ENCODE results near the gene TEKT5.

The TEKT5 gene

DNA sequence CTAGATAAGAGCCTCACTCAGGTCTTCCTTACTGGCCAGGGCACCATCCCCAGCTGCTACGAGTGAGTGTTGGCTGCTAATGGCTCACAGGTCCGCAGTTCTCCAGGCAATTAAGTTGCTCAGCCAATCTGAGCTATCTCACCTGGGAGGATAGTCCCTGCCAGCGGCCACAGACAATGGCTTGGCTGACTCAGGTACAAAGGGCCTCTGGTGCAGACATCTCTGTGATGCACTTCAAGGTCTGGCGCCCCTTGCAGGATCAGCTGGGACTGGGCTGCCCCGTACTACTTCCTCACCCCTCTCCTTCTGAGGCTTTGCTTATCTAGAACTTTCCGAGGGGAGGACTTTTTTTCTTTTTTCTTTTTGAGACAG, 65.2 kb downstream of the TEKT5 start:
- no peaks in the 10 kb centered on the region for H4K20me1 ChIP-seq (ENCODE audit: insufficient read depth, low read length)
- no peak overlapping the region for H2AFZ ChIP-seq (ENCODE audit: low read depth, low read length)
- peaks cover 7% of the 10 kb centered on the region for H3K4me1 ChIP-seq (ENCODE audit: low read length)
- H3K27ac ChIP-seq (ENCODE audit: low read length): no peak overlapping the region
- H3K9me3 ChIP-seq (ENCODE audit: insufficient read depth, low read length): peaks cover under 1% of the 10 kb centered on the region; the same call in 1 of the 2 replicates
- H3K36me3 ChIP-seq (replicated peaks; ENCODE audit: low read depth, low read length): peaks cover 2% of the 10 kb centered on the region
- H3K4me2 ChIP-seq (ENCODE audit: low read length): no peak overlapping the region
- H3K79me2 ChIP-seq (ENCODE audit: low read length): no peaks in the 10 kb centered on the region
- H3K4me3 ChIP-seq (ENCODE audit: low read length): no peak overlapping the region
- H3K27me3 ChIP-seq (ENCODE audit: low read depth, low read length): 0 out of 2 replicates have a peak, but pooled peaks cover 5% of the 10 kb centered on the region
- TF ChIP-seq, protein P1, sequence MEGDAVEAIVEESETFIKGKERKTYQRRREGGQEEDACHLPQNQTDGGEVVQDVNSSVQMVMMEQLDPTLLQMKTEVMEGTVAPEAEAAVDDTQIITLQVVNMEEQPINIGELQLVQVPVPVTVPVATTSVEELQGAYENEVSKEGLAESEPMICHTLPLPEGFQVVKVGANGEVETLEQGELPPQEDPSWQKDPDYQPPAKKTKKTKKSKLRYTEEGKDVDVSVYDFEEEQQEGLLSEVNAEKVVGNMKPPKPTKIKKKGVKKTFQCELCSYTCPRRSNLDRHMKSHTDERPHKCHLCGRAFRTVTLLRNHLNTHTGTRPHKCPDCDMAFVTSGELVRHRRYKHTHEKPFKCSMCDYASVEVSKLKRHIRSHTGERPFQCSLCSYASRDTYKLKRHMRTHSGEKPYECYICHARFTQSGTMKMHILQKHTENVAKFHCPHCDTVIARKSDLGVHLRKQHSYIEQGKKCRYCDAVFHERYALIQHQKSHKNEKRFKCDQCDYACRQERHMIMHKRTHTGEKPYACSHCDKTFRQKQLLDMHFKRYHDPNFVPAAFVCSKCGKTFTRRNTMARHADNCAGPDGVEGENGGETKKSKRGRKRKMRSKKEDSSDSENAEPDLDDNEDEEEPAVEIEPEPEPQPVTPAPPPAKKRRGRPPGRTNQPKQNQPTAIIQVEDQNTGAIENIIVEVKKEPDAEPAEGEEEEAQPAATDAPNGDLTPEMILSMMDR (IDR thresholded peaks at IDR 0.05; ENCODE audit: low read depth, low read length): peak; percentile 17; the same call in 1 of the 2 replicates
- no peak for TF ChIP-seq EZH2phosphoT487 (IDR thresholded peaks at IDR 0.05; ENCODE audit: low read depth)
- H3K9ac ChIP-seq (ENCODE audit: low read length): no peak overlapping the region

GRCh38 chr16:10625595-10626357, 69.0 kb downstream of the TEKT5 start:
- H3K9ac ChIP-seq (ENCODE audit: low read length): no peak overlapping the region
- H3K27ac ChIP-seq (ENCODE audit: low read length): no peak overlapping the region
- no peaks in the 10 kb centered on the region for H4K20me1 ChIP-seq (ENCODE audit: insufficient read depth, low read length)
- H3K4me2 ChIP-seq (ENCODE audit: low read length): peak overlapping the region; percentile 10; the same call in 1 of the 2 replicates
- H2AFZ ChIP-seq (ENCODE audit: low read depth, low read length): no peak overlapping the region
- no peaks in the 10 kb centered on the region for H3K79me2 ChIP-seq (ENCODE audit: low read length)
- no peaks in the 10 kb centered on the region for H3K27me3 ChIP-seq (ENCODE audit: low read depth, low read length)
- H3K4me3 ChIP-seq (ENCODE audit: low read length): no peak overlapping the region
- TF ChIP-seq, protein P1 (IDR thresholded peaks at IDR 0.05; ENCODE audit: low read depth, low read length): no peak
- TF ChIP-seq EZH2phosphoT487 (IDR thresholded peaks at IDR 0.05; ENCODE audit: low read depth): no peak
- no peaks in the 10 kb centered on the region for H3K36me3 ChIP-seq (replicated peaks; ENCODE audit: low read depth, low read length)
- no peaks in the 10 kb centered on the region for H3K9me3 ChIP-seq (ENCODE audit: insufficient read depth, low read length)
- peaks cover 7% of the 10 kb centered on the region for H3K4me1 ChIP-seq (ENCODE audit: low read length)

DNA sequence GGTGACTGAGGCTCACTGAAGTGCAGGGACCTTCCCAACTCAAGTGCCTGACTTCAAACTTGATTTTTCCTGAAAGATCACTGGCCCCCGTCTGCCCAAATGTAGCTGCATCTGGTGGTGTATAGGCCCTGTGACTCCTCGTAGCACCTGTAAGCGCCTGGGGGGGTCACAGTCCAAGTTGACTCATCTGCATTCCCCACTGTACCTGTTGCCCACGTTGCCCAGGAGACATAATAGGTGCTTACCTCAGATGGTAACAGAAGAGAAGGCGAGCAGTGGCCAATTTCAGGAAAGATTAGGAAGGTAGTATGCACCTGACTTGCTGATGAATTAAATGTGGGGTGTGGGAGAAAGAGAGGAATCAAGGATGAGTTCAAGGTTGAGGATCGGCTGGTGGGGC, 70.2 kb downstream of the TEKT5 start:
- Histone ChIP-seq H3K4me1 (ENCODE audit: low read length) (peaks cover 7% of the 10 kb centered on the region), H3K9ac (ENCODE audit: low read length) (no peak overlapping the region), H3K4me2 (ENCODE audit: low read length) (no peak overlapping the region), H3K27me3 (ENCODE audit: low read depth, low read length) (no peaks in the 10 kb centered on the region), H3K4me3 (ENCODE audit: low read length) (no peak overlapping the region), H2AFZ (ENCODE audit: low read depth, low read length) (no peak overlapping the region), H3K9me3 (ENCODE audit: insufficient read depth, low read length) (no peaks in the 10 kb centered on the region), H3K79me2 (ENCODE audit: low read length) (no peaks in the 10 kb centered on the region), H4K20me1 (ENCODE audit: insufficient read depth, low read length) (no peaks in the 10 kb centered on the region), H3K36me3 (replicated peaks; ENCODE audit: low read depth, low read length) (no peaks in the 10 kb centered on the region), H3K27ac (ENCODE audit: low read length) (no peak overlapping the region)
- no peak for TF ChIP-seq EZH2phosphoT487 (IDR thresholded peaks at IDR 0.05; ENCODE audit: low read depth)
- TF ChIP-seq, protein P1 (IDR thresholded peaks at IDR 0.05; ENCODE audit: low read depth, low read length): no peak

DNA sequence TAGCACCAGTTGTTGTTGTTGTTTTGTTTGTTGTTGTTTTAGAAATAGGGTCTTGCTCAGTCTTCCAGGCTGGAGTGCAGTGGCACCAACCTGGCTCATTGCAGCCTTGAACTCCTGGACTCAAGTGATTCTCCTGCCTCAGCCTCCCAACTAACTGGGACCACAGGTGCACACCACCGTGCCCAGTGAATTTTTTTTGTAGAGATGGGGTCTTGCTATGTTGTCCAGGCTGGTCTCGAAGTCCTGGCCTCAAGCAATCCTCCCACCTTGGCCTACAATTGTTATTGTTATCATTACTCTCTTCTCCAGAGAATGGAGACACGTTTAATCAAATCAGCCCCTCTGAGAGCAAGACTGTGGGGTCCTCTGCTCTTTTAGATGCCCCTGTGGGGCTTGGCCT, 71.7 kb downstream of the TEKT5 start:
- no peak for TF ChIP-seq EZH2phosphoT487 (IDR thresholded peaks at IDR 0.05; ENCODE audit: low read depth)
- TF ChIP-seq, protein P1 (IDR thresholded peaks at IDR 0.05; ENCODE audit: low read depth, low read length): no peak
- H3K79me2 ChIP-seq (ENCODE audit: low read length): no peaks in the 10 kb centered on the region
- H3K9ac ChIP-seq (ENCODE audit: low read length): no peak overlapping the region
- no peaks in the 10 kb centered on the region for H3K36me3 ChIP-seq (replicated peaks; ENCODE audit: low read depth, low read length)
- H3K4me1 ChIP-seq (ENCODE audit: low read length): peaks cover 7% of the 10 kb centered on the region
- peaks cover 2% of the 10 kb centered on the region; the same call in 1 of the 2 replicates for H3K27me3 ChIP-seq (ENCODE audit: low read depth, low read length)
- H3K27ac ChIP-seq (ENCODE audit: low read length): no peak overlapping the region
- H3K4me2 ChIP-seq (ENCODE audit: low read length): no peak overlapping the region
- no peaks in the 10 kb centered on the region for H4K20me1 ChIP-seq (ENCODE audit: insufficient read depth, low read length)
- no peak overlapping the region for H2AFZ ChIP-seq (ENCODE audit: low read depth, low read length)
- H3K9me3 ChIP-seq (ENCODE audit: insufficient read depth, low read length): no peaks in the 10 kb centered on the region
- H3K4me3 ChIP-seq (ENCODE audit: low read length): no peak overlapping the region
